Measurements from ENCODE around the gene IL10. TPM values are rescaled to one million over a fixed set of nuclear protein-coding genes. Genes with fewer than 3 reads are reported as not detected.

The IL10 gene
- polyA plus RNA-seq, 1 of the 3 experiments (the other 2 are of a cell fraction): not detected

- no peaks in the 10 kb centered on the region for H3K9me3 ChIP-seq
- H4K20me1 ChIP-seq (ENCODE audit: insufficient read depth): peaks cover 55% of the 10 kb centered on the region
- H3K79me2 ChIP-seq (ENCODE audit: insufficient read depth): peaks cover 40% of the 10 kb centered on the region
- no peaks in the 10 kb centered on the region for H3K27me3 ChIP-seq (ENCODE audit: insufficient read depth)
- peaks cover 0 to 5% of the 10 kb centered on the region in 2 experiments; a peak in 1 of 4 replicates for H3K4me1 ChIP-seq (ENCODE audit: control insufficient read depth in 1 of 2, insufficient read depth in 2 of 2, low read depth in 1 of 2, low read length in 1 of 2)
- no peaks in the 10 kb centered on the region for H3F3A ChIP-seq (replicated peaks; ENCODE audit: insufficient read depth)
- no peak overlapping the region for H2AFZ ChIP-seq (ENCODE audit: low read depth)
- no peak for DNase-seq
- ChIA-PET CTCF (interaction anchor here (16.7 kb wide), 1 partner anchor 186 kb away, joined by 380 read pairs; no protein-coding TSS in a partner anchor), POLR2A (no interaction called here)
- H3K9ac ChIP-seq: no peak overlapping the region
- H3K4me3 ChIP-seq (ENCODE audit: low read depth in 2 of 2, low read length in 1 of 2): no peak overlapping the region
- 100% methylated on average over 2 of the region's 3 CpGs for WGBS (ENCODE audit: low lambda C conversion rate)
- TF ChIP-seq IRF3 (IDR thresholded peaks at IDR 0.05; ENCODE audit: low read depth, low read length): no peak
- TF ChIP-seq GABPA (IDR thresholded peaks at IDR 0.05; ENCODE audit: low read depth): no peak
- no peak for TF ChIP-seq TAF1 (IDR thresholded peaks at IDR 0.05; ENCODE audit: borderline replicate concordance, low read depth, low read length)
- no peak for TF ChIP-seq EZH2phosphoT487 (IDR thresholded peaks at IDR 0.05; ENCODE audit: borderline replicate concordance, low read depth)
- TF ChIP-seq ZBTB33 (IDR thresholded peaks at IDR 0.05; ENCODE audit: borderline replicate concordance, low read depth): no peak
- TF ChIP-seq RFX5 (IDR thresholded peaks at IDR 0.05; ENCODE audit: low read length): no peak
- TF ChIP-seq PBX3 (IDR thresholded peaks at IDR 0.05): no peak
- no peak overlapping the region for H3K4me2 ChIP-seq
- H3K9me2 ChIP-seq: no peaks in the 10 kb centered on the region
- peaks cover 7 to 39% of the 10 kb centered on the region in 2 experiments for H3K36me3 ChIP-seq (replicated peaks in 1 of 2; ENCODE audit: control insufficient read depth in 1 of 2, insufficient read depth in 2 of 2, low read length in 1 of 2)
- no peak overlapping the region for H3K27ac ChIP-seq (ENCODE audit: low read depth in 2 of 2, low read length in 1 of 2)
These were observed 42.8 kb downstream of the IL10 start for GRCh38 chr1:206729507-206729906.

- Histone ChIP-seq H4K20me1 (ENCODE audit: insufficient read depth) (peaks cover 55% of the 10 kb centered on the region), H3K79me2 (ENCODE audit: insufficient read depth) (peaks cover 40% of the 10 kb centered on the region), H3K4me3 (ENCODE audit: low read depth in 2 of 2, low read length in 1 of 2) (no peak overlapping the region), H3K9me3 (no peaks in the 10 kb centered on the region), H3K9ac (no peak overlapping the region), H3K9me2 (no peaks in the 10 kb centered on the region), H2AFZ (ENCODE audit: low read depth) (no peak overlapping the region), H3K27me3 (ENCODE audit: insufficient read depth) (no peaks in the 10 kb centered on the region), H3K4me2 (no peak overlapping the region), H3K4me1 (ENCODE audit: control insufficient read depth in 1 of 2, insufficient read depth in 2 of 2, low read depth in 1 of 2, low read length in 1 of 2) (peaks cover 0 to 8% of the 10 kb centered on the region in 2 experiments; a peak in 1 of 4 replicates), H3K36me3 (replicated peaks in 1 of 2; ENCODE audit: control insufficient read depth in 1 of 2, insufficient read depth in 2 of 2, low read length in 1 of 2) (peaks cover 7 to 39% of the 10 kb centered on the region in 2 experiments), H3F3A (replicated peaks; ENCODE audit: insufficient read depth) (no peaks in the 10 kb centered on the region), H3K27ac (ENCODE audit: low read depth in 2 of 2, low read length in 1 of 2) (no peak overlapping the region)
- ChIA-PET CTCF (interaction anchor here (4.9 to 16.7 kb wide), 3 partner anchors 32 to 186 kb away, joined by 27 to 380 read pairs (median 42); no protein-coding TSS in a partner anchor), POLR2A (no interaction called here)
- WGBS (ENCODE audit: low lambda C conversion rate): 96% methylated on average over 6 of the region's 6 CpGs
- no peak for DNase-seq
- no peak for TF ChIP-seq GABPA (IDR thresholded peaks at IDR 0.05; ENCODE audit: low read depth)
These were observed 43.2 kb downstream of the IL10 start for GRCh38 chr1:206729050-206729449.
